NCI-H774 (cell line): ENCODE measurements around the gene SERPINA5.
"Not testable (repeated sequence)": the region's sequence is repeated elsewhere in the genome, so short reads cannot be mapped to it uniquely, and the experiment has no call there.

Experiments
- DNase-seq: peaks from one replicate; lab custom pipeline; 2025; lab: John Stamatoyannopoulos, UW

Gene SERPINA5

DNA sequence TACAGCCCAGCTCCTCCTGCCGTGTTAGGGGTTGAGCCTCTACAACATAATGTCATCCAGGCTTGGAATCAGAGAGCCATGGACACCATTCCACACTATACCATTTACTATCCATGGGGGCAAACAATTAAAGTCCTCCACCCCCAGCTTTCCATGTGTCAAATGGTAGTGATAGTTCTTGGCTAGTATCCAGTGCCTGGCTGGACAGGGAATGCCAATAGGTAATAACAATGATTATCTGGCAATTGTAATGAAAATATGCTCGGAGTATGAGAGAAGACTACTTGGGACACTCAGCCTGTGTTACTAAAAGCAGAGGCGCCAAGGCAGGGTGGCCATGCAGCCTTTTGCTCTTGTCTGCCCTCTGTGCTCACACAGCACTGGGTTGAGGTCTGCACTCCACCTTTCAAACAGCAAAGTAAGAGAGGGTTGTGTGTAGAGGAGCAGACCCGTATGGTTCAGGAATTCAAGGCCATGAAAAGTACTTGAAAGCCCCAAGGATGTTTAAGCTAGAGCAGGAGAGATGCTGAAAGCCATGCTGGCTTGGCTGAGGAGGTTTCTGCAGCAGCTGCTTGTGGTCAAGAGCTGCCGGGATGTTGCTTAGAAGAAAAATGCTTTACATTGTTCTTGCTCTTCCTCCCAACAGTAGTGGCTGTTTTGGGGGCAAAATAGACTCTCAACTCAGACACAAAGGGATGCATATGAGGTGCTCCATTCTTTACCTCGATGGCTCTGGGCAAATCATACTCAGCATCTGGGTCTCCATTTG, 41.6 kb downstream of the SERPINA5 start:
- DNase-seq, result no peak

DNA sequence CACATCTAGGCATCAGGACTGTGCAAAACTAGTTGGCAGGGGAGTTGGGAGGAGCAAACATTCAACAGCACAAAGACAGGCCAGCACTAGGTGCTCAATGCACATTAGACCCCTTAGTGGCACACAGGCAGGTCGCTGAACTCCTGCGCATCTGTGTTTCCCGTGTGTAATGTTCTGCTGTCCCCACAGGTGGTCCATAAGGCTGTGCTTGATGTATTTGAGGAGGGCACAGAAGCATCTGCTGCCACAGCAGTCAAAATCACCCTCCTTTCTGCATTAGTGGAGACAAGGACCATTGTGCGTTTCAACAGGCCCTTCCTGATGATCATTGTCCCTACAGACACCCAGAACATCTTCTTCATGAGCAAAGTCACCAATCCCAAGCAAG, 42.2 kb downstream of the SERPINA5 start:
- DNase-seq, result no peak

DNA sequence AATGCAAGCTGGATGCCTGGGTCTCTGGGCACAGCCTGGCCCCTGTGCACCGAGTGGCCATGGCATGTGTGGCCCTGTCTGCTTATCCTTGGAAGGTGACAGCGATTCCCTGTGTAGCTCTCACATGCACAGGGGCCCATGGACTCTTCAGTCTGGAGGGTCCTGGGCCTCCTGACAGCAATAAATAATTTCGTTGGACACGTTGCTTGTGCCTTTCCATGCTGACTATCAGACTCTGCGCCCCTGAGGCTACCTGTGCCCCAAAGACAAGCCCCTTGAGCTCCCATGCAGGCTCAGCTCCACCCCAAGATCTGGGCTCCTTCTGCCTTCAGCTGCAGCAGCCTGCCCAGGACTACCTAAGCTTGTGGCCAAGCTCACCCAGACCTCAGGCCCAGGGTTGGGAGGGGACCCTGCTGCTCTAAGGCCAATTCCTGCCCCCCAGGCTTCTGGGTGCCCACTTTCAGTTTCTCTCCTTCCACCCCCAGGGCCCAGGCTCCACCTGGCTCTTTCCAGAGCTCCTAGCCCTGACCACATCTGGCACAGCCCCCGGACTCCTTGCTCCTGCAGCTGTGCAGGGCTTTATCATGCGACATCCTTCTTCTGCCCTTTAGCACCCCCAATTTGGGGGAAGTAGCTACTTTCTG, 42.8 kb downstream of the SERPINA5 start:
- DNase-seq, result no peak

GRCh38 chr14:94624537-94625352, 43.5 kb downstream of the SERPINA5 start:
- DNase-seq, result no peak

- DNase-seq, result no peak
Measured at GRCh38 chr14:94625353-94625635, 44.1 kb downstream of the SERPINA5 start.

GRCh38 chr14:94628578-94628977, 47.4 kb downstream of the SERPINA5 start:
- DNase-seq, result no peak

- DNase-seq, result no peak
Measured at GRCh38 chr14:94630396-94630795, 49.2 kb downstream of the SERPINA5 start.

DNA sequence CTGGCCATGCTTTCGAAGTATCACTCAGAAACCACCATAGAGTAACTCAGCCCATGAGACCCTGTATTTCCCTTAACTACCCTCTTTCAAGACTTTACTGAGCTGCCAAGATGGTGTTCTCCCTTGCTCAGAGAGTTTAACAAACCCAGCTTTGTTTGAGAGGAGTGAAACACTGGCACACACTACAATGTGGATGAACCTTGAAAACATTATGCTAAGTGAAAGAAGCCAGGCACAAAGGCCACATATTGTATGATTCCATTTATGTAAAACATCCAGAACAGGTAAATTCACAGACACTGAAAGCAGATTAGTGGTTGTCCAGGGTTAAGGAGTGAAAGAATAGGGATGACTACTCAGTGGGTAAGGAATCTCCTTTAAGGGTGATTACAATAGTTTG, 49.8 kb downstream of the SERPINA5 start:
- no peak for DNase-seq

GRCh38 chr14:94631536-94632304, 50.5 kb downstream of the SERPINA5 start:
- DNase-seq, result no peak

DNA sequence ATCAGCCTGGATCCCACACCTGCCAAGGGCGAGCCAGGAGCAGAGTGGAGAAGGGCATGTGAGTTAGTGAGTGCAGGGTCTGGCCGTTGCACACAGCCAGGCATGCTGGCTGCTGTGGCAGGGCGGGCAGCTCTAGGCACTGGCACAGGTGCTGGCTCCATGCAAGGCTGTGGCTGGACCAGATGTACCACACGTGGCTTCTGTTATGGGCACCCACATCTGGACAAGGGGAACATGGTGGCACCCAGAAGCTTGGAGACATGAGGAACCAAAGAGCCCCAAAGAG, 51.0 kb downstream of the SERPINA5 start:
- DNase-seq, result no peak

DNA sequence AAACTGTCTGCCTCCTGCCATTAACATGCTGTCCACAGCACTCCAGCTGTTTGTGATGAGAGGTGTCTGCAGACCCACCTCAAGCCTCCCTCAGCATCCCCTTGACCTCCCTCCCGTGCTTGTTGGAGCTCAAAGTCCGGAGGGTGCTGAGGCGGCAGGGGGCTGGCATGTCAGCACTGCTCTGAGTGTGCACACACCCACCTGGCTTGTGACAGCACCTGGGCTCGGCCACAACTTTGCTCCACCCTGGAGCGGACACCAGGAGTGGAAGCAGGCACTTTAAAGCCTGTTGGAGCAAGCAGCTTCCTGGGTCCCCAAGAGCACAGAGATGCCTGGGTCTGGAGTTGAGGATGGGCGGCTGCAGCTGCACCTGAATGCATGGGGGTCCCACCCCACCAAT, 51.9 kb downstream of the SERPINA5 start:
- DNase-seq, result no peak

- no peak for DNase-seq
Measured at GRCh38 chr14:94635154-94635553, 53.9 kb downstream of the SERPINA5 start.

DNA sequence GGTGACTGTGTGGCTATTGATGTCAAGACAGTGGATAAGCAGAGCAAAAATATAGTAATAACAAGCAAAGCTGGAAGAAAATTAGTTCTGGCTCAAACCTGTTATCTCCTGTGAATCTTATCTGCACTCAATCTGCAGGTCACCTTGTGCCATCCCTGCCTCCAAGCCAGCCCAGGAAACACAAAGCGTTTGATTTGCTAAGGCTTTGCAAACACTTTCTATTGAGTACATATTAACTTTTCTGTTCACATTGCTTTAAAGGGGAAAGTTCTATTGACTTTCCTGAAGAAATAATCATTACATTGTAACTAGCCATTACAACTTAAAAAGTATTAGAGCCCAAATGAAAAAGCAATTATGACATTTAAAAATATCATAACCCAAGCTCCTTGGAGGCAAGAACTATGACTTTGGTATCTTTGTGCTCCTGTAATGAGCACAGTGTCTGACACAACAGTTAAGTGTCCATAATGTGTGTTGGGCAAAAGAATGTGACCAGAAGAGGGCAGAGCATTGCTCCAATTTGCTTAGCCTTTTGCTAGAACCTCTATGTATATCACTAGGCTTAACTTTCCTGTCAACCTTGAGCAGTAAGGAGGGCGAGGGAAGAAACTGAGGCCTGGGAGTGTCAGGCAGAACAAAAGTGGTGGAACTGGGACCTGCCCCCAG, 55.7 kb downstream of the SERPINA5 start:
- DNase-seq, result no peak

GRCh38 chr14:94637814-94638213, 56.6 kb downstream of the SERPINA5 start:
- not testable (repeated sequence) for DNase-seq

DNA sequence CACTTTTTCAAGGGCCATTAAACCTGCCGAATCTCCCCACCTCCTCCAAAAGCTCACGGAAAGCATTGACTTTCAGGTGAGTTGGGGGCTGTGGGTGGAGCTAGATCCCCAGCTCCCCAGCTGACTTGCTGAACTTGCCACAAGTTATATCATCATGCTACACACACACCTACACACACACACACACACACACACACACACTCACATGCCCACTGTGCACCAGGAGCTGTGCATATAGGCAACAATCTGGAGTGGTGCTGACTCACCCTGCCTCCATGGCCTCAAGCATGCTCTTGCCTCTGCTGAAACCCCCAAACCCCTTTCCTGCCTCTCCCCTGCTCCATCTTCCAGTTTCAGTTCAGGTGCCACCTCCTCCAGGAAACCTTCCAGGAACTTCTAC, 57.1 kb downstream of the SERPINA5 start:
- no peak for DNase-seq

- DNase-seq, result no peak
Measured at GRCh38 chr14:94638961-94639817, 58.0 kb downstream of the SERPINA5 start.

GRCh38 chr14:94640721-94641631, 59.8 kb downstream of the SERPINA5 start:
- DNase-seq, result no peak

GRCh38 chr14:94641632-94641955, 60.4 kb downstream of the SERPINA5 start:
- no peak for DNase-seq
